Activated CD4-positive, alpha-beta T cell treated with anti-CD3 and anti-CD28 coated beads for 36 hours (primary cell): Measurements from ENCODE around the gene CKS1B. TPM values are rescaled to one million over a fixed set of nuclear protein-coding genes. Genes with fewer than 3 reads are reported as not detected.
"Not testable (repeated sequence)": the region's sequence is repeated elsewhere in the genome, so short reads cannot be mapped to it uniquely, and the experiment has no call there.

Experiments
- ATAC-seq: fragments of 200-7000 bp; cut with Tn5 transposase; one replicate; pipeline ENCODE4 v1.10.0; 2021; ENCODE audit warnings: mild to moderate bottlenecking, moderate library complexity
- CTCF ChIA-PET: fragments of 350-600 bp; sonication (Branson Sonifier 250); formaldehyde crosslinking; loops from one replicate; lab custom pipeline; 2021; ENCODE audit warnings: antibody characterized with exemption; lab: Charles Lee
- POLR2A ChIA-PET: fragments of 350-600 bp; sonication (Branson Sonifier 250); formaldehyde crosslinking; loops from one replicate; lab custom pipeline; 2021; ENCODE audit warnings: antibody characterized with exemption, inconsistent platforms; lab: Charles Lee
- DNase-seq: peaks from one replicate; pipeline ENCODE4 v3.0.0-alpha.2; 2020
- H3K27ac Mint-ChIP-seq: one replicate; pipeline ENCODE4 v1.8.0; 2021; ENCODE audit warnings: mixed read lengths
- H3K27me3 Mint-ChIP-seq: one replicate; pipeline ENCODE4 v1.8.0; 2021; ENCODE audit warnings: mixed read lengths
- H3K36me3 Mint-ChIP-seq: one replicate; pipeline ENCODE4 v1.8.0; 2021; ENCODE audit warnings: low read depth, mixed read lengths
- H3K4me1 Mint-ChIP-seq: one replicate; pipeline ENCODE4 v1.8.0; 2021; ENCODE audit warnings: mixed read lengths
- H3K4me3 Mint-ChIP-seq: one replicate; pipeline ENCODE4 v1.8.0; 2021; ENCODE audit warnings: mild to moderate bottlenecking, moderate library complexity, mixed read lengths
- H3K9me3 Mint-ChIP-seq: one replicate; pipeline ENCODE4 v1.8.0; 2021; ENCODE audit warnings: low read depth, mixed read lengths
- intact Hi-C, 2 experiments: fragments of 100-400 bp; cut with DNase I in 1 of 2; cut with micrococcal nuclease in 1 of 2; formaldehyde crosslinking; loops; one replicate each; pipeline versions ENCODE4 v1.14.2 to v1.15.1; 2022 to 2024; cut with DNase I, micrococcal nuclease
- total RNA-seq, 2 experiments: library from RNA; stranded (reverse); gene quantifications; one replicate each; pipeline ENCODE4 v1.2.3, GENCODE V29; 2021

The CKS1B gene
- total RNA-seq, 2 experiments from 2014 or later: 190 to 196 TPM

- CTCF ChIA-PET: interaction anchor here (0.6 to 8.6 kb wide), 12 partner anchors 11 to 906 kb away, joined by 3 to 82 read pairs (median 4); partner anchors contain the start of genes ADAM15 and FLAD1
These were observed 20.1 kb downstream of the CKS1B start for GRCh38 chr1:154994591-154994990.

GRCh38 chr1:154995301-154995983, 21.0 kb downstream of the CKS1B start:
- H3K36me3 Mint-ChIP-seq, H3K9me3 Mint-ChIP-seq, intact Hi-C loops, POLR2A ChIA-PET, ATAC-seq, H3K27ac Mint-ChIP-seq, H3K27me3 Mint-ChIP-seq, H3K4me3 Mint-ChIP-seq: not testable (repeated sequence)
- peaks cover 34% of the 10 kb centered on the region for H3K4me1 Mint-ChIP-seq
- CTCF ChIA-PET: interaction anchor here (0.6 to 8.6 kb wide), 9 partner anchors 12 to 57 kb away, joined by 3 to 82 read pairs (median 4); partner anchors contain the start of genes ADAM15 and FLAD1
- DNase-seq: peak; percentile 36

More at GRCh38 chr1:154994591-154994990, 20.1 kb downstream of the CKS1B start:
- no peak overlapping the region for H3K27ac Mint-ChIP-seq
- DNase-seq (no peak), ATAC-seq (no peak)
- POLR2A ChIA-PET: interaction anchor here (1.1 kb wide), 1 partner anchor 13 kb away, joined by 4 read pairs; no protein-coding TSS in a partner anchor
- intact Hi-C loops: no loop called here
- no peaks in the 10 kb centered on the region for H3K9me3 Mint-ChIP-seq
- H3K4me3 Mint-ChIP-seq: no peak overlapping the region
- peaks cover 4% of the 10 kb centered on the region for H3K36me3 Mint-ChIP-seq
- H3K27me3 Mint-ChIP-seq: no peaks in the 10 kb centered on the region
- H3K4me1 Mint-ChIP-seq: peaks cover 28% of the 10 kb centered on the region

- H3K4me1 Mint-ChIP-seq: peaks cover 34% of the 10 kb centered on the region
- H3K36me3 Mint-ChIP-seq: no peaks in the 10 kb centered on the region
- CTCF ChIA-PET: interaction anchor here (0.6 to 8.6 kb wide), 8 partner anchors 13 to 238 kb away, joined by 3 to 86 read pairs (median 4); partner anchors contain the start of gene FLAD1
- DNase-seq (peak; percentile 11), ATAC-seq (no peak)
- intact Hi-C loops: no loop called here
- H3K27ac Mint-ChIP-seq: no peak overlapping the region
- H3K27me3 Mint-ChIP-seq: no peaks in the 10 kb centered on the region
- POLR2A ChIA-PET: interaction anchor here (0.5 to 0.8 kb wide), 3 partner anchors 11 to 29 kb away, joined by 3 to 6 read pairs (median 3); no protein-coding TSS in a partner anchor
- H3K4me3 Mint-ChIP-seq: no peak overlapping the region
- no peaks in the 10 kb centered on the region for H3K9me3 Mint-ChIP-seq
These were observed 22.7 kb downstream of the CKS1B start for GRCh38 chr1:154996966-154997701.

- Mint-ChIP-seq H3K27ac (peak overlapping the region; percentile 88), H3K36me3 (peaks cover under 1% of the 10 kb centered on the region), H3K4me3 (peak overlapping the region; percentile 36), H3K27me3 (no peaks in the 10 kb centered on the region), H3K4me1 (peaks cover 34% of the 10 kb centered on the region), H3K9me3 (no peaks in the 10 kb centered on the region)
- intact Hi-C loops: loop anchor here in 1 of 2 experiments (2.0 kb wide), 1 partner anchor 15 kb away; the partner anchor contains the start of gene FLAD1
- no peak for ATAC-seq
- CTCF ChIA-PET: interaction anchor here (0.6 to 8.6 kb wide), 24 partner anchors 10 to 439 kb away, joined by 3 to 86 read pairs (median 7); partner anchors contain the start of genes CKS1B, FLAD1, PBXIP1 and PMVK
- POLR2A ChIA-PET: interaction anchor here (0.7 to 1.4 kb wide), 3 partner anchors 19 to 28 kb away, joined by 3 to 7 read pairs (median 5); partner anchors contain the start of gene SHC1
- no peak for DNase-seq
These were observed 23.8 kb downstream of the CKS1B start for GRCh38 chr1:154998201-154998780.

GRCh38 chr1:154998818-154999570, 24.5 kb downstream of the CKS1B start:
- no peaks in the 10 kb centered on the region for H3K9me3 Mint-ChIP-seq
- ChIA-PET CTCF (interaction anchor here (0.6 to 8.6 kb wide), 32 partner anchors 10 to 439 kb away, joined by 3 to 86 read pairs (median 4); partner anchors contain the start of genes CKS1B, FLAD1, PBXIP1 and PMVK), POLR2A (interaction anchor here (0.6 to 1.4 kb wide), 5 partner anchors 19 to 63 kb away, joined by 3 to 7 read pairs (median 3); partner anchors contain the start of genes PMVK and SHC1)
- no peaks in the 10 kb centered on the region for H3K27me3 Mint-ChIP-seq
- peak overlapping the region; percentile 96 for H3K4me3 Mint-ChIP-seq
- DNase-seq: peak; percentile 88
- ATAC-seq: peak; percentile 7
- peak overlapping the region; percentile 88 for H3K27ac Mint-ChIP-seq
- peaks cover 34% of the 10 kb centered on the region for H3K4me1 Mint-ChIP-seq
- intact Hi-C loops: loop anchor here (1.0 to 2.0 kb wide), 7 partner anchors 16 to 440 kb away; partner anchors contain the start of genes FLAD1 (in 2 of the 2), CKS1B (in 1 of the 2), PBXIP1 (in 1 of the 2) and PYGO2 (in 1 of the 2)
- peaks cover 4% of the 10 kb centered on the region for H3K36me3 Mint-ChIP-seq

GRCh38 chr1:154999571-155000410, 25.3 kb downstream of the CKS1B start:
- no peaks in the 10 kb centered on the region for H3K9me3 Mint-ChIP-seq
- peak overlapping the region; percentile 96 for H3K4me3 Mint-ChIP-seq
- CTCF ChIA-PET: interaction anchor here (0.6 to 8.6 kb wide), 28 partner anchors 8 to 440 kb away, joined by 3 to 86 read pairs (median 4); partner anchors contain the start of genes CKS1B, FLAD1, PBXIP1 and PMVK
- peak overlapping the region; percentile 92 for H3K27ac Mint-ChIP-seq
- H3K27me3 Mint-ChIP-seq: no peaks in the 10 kb centered on the region
- ATAC-seq (peak; percentile 2), DNase-seq (peak; percentile 87)
- POLR2A ChIA-PET: interaction anchor here (0.6 to 1.4 kb wide), 6 partner anchors 16 to 63 kb away, joined by 3 to 10 read pairs (median 5); partner anchors contain the start of genes FLAD1, PMVK and SHC1
- H3K4me1 Mint-ChIP-seq: peaks cover 40% of the 10 kb centered on the region
- H3K36me3 Mint-ChIP-seq: peaks cover 9% of the 10 kb centered on the region
- intact Hi-C loops: loop anchor here (1.0 to 10.0 kb wide), 15 partner anchors 16 to 1505 kb away; partner anchors contain the start of genes FLAD1 (in 2 of the 2), ADAM15 (in 1 of the 2), ASH1L (in 1 of the 2) and ATP8B2 (in 1 of the 2)

GRCh38 chr1:155000411-155000725, 25.9 kb downstream of the CKS1B start:
- Mint-ChIP-seq H3K4me3 (peak overlapping the region; percentile 96), H3K27me3 (no peaks in the 10 kb centered on the region), H3K9me3 (no peaks in the 10 kb centered on the region), H3K36me3 (peaks cover 9% of the 10 kb centered on the region), H3K4me1 (peaks cover 44% of the 10 kb centered on the region), H3K27ac (peak overlapping the region; percentile 92)
- ChIA-PET CTCF (interaction anchor here (1.1 to 8.6 kb wide), 10 partner anchors 15 to 61 kb away, joined by 3 to 86 read pairs (median 14); partner anchors contain the start of genes CKS1B, FLAD1, PBXIP1 and SHC1), POLR2A (interaction anchor here (1.0 to 1.2 kb wide), 2 partner anchors 17 to 25 kb away, joined by 5 to 10 read pairs; partner anchors contain the start of gene FLAD1)
- ATAC-seq (no peak), DNase-seq (peak; percentile 71)
- intact Hi-C loops: loop anchor here (2.0 to 10.0 kb wide), 8 partner anchors 52 to 1504 kb away; partner anchors contain the start of genes ADAM15 (in 1 of the 2), ASH1L (in 1 of the 2), ATP8B2 (in 1 of the 2) and KRTCAP2 (in 1 of the 2)

GRCh38 chr1:155000726-155001424, 26.4 kb downstream of the CKS1B start:
- ChIA-PET CTCF (interaction anchor here (1.5 to 8.6 kb wide), 5 partner anchors 14 to 61 kb away, joined by 4 to 86 read pairs (median 15); partner anchors contain the start of gene FLAD1), POLR2A (interaction anchor here (0.7 to 1.2 kb wide), 4 partner anchors 17 to 1105 kb away, joined by 3 to 10 read pairs (median 3); partner anchors contain the start of genes FLAD1 and SLC50A1)
- Mint-ChIP-seq H3K9me3 (no peaks in the 10 kb centered on the region), H3K27ac (peak overlapping the region; percentile 79), H3K36me3 (peaks cover 9% of the 10 kb centered on the region), H3K4me3 (peak overlapping the region; percentile 96), H3K4me1 (peaks cover 47% of the 10 kb centered on the region), H3K27me3 (no peaks in the 10 kb centered on the region)
- DNase-seq (peak; percentile 95), ATAC-seq (peak; percentile 43)
- intact Hi-C loops: loop anchor here (1.0 to 10.0 kb wide), 12 partner anchors 50 to 1504 kb away; partner anchors contain the start of genes ADAM15 (in 2 of the 2), ASH1L (in 1 of the 2), ATP8B2 (in 1 of the 2) and KRTCAP2 (in 1 of the 2)
